Subcutaneous adipose tissue (tissue), 4 donors: ENCODE data around the gene MPI. TPM values are rescaled to one million over a fixed set of nuclear protein-coding genes. Genes with fewer than 3 reads are reported as not detected.

Experiments
- total RNA-seq, 4 donors: library from RNA; depleted of rRNA; stranded (reverse); fragments of >200 nt; gene quantifications; one replicate each; pipeline ENCODE4 v1.1.0, GENCODE V29; 2016
- TF ChIP-seq, protein P1 (sequence below): fragments of 450-650 bp; IDR thresholded peaks from one replicate; pipeline ENCODE4 v1.5.1; 2016; ENCODE audit warnings: low read depth, mild to moderate bottlenecking, control low read depth, antibody characterized with exemption, moderate library complexity

MPI gene
- total RNA-seq, 4 donors from 2014 or later: 20.2 to 39.9 (median 31.9) TPM

DNA sequence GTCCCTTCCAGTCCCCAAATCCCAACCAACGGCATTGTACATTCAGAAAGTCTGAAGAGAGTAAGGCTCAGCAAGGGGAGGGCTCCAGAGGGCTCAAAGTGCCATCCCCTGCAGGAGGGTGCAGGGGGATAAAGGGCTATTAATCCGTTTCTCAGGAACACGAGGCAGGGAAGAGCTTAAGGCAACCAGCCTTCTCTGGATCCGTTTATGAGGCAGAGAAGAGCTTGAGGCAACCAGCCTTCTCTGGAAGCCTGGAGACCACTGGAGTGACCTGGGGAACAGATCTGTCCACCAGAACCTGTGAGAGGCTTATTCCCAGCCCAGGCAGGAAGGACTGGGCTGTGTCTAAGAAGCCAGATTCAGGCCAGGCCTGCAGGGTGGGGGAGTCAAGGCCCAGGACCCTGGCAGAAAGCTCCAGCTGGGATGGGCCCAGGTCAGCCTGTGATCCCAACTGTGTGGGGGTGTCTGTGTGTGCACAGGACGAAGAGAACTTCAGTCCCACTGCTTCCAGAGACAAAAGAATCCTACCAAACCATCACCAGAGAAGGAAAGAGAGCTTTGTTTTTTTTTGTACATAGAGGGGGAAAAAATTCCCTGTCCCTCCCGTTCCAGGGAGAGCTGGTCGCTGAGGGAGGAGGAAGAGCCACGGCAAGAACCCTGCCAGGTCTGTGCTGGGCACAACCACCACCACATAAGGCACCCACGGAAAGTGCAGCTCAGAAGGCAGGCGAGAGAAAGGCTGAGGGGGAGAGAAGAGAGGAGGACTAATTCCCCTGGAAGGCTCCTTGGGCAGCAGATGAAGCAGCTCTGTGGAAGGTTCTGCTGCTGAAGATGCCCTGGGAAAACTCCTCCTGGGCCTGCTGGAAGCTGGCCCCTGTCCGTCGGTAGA lies 45.3 kb upstream of the MPI start:
- TF ChIP-seq, protein P1, sequence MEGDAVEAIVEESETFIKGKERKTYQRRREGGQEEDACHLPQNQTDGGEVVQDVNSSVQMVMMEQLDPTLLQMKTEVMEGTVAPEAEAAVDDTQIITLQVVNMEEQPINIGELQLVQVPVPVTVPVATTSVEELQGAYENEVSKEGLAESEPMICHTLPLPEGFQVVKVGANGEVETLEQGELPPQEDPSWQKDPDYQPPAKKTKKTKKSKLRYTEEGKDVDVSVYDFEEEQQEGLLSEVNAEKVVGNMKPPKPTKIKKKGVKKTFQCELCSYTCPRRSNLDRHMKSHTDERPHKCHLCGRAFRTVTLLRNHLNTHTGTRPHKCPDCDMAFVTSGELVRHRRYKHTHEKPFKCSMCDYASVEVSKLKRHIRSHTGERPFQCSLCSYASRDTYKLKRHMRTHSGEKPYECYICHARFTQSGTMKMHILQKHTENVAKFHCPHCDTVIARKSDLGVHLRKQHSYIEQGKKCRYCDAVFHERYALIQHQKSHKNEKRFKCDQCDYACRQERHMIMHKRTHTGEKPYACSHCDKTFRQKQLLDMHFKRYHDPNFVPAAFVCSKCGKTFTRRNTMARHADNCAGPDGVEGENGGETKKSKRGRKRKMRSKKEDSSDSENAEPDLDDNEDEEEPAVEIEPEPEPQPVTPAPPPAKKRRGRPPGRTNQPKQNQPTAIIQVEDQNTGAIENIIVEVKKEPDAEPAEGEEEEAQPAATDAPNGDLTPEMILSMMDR: no peak

- TF ChIP-seq, protein P1: no peak
Observed at GRCh38 chr15:74845208-74845568, 44.7 kb upstream of the MPI start.

- TF ChIP-seq, protein P1: no peak
Observed at GRCh38 chr15:74845581-74845980, 44.3 kb upstream of the MPI start.

DNA sequence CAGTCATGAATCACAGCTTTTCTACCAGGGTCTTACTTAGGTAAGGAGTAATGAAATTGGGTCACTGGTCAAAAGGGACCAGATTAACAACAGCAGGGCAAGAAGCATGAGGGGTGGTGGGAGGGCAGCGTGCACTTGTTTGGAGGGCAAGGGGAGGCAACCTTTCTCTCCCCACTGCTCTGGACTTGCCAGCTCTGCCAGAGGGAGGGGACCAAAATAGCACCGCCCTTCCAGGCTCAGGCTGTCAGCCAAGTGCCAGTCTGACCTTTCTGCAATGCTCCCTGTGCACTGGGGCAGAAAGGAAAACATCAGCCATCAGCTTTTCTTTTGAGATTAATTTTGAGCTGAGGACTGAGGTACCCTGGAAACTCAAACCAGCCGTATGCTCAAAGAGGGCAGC lies 42.4 kb upstream of the MPI start:
- TF ChIP-seq, protein P1: no peak

DNA sequence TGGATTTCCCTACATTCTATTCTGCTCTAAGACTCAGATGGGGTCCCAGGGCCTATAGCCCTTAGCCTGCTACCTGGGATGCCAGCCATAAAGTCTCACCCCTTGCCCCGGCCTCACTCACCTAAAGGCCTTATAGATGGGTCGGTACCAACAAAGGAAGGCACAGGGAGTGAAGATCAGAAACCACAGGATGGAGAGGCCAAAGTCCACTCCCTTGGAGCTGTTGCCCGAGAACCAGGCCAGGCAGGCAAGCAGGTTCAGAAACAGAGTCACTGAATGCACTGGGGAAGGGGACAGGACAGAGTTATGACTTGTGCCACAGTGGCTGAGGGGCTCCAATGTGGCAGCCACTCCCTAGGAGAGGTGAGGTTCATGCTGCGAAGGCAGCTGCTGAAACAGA lies 39.4 kb upstream of the MPI start:
- TF ChIP-seq, protein P1: no peak

GRCh38 chr15:74851960-74852359 lies 37.9 kb upstream of the MPI start:
- TF ChIP-seq, protein P1: no peak

DNA sequence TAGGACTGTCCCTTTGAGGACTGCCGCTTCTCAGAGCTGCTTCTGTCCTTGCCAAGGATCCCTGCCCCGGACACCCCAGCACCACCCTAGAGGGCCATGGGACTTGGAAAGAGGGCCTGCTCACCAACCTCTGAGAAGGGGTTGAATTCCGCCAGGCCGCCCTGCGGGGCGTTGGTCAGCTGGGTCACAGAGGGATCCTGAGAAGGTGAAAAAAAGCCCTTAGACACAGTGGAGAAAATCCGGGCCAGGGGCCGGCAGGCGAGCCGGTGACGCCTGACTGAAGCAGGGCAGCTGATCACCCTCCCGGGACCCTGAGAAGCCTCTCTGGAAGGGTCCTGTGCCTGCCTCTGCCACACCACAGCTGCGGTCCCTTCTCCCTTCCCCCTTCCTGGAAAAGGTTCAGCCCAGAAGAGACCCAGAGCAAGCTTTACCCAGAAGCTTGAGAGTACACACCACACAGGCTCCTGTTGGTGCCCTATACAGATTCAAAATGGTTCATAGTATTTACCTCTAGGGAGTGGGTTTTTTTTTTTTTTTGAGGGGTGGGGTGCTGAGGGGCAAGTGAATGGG lies 35.3 kb upstream of the MPI start:
- TF ChIP-seq, protein P1: no peak
